ENCODE measurements around the gene CASQ1. TPM values are rescaled to one million over a fixed set of nuclear protein-coding genes. Genes with fewer than 3 reads are reported as not detected.

The CASQ1 gene
- total RNA-seq, 2 donors from 2014 or later = 0.29 to 0.77 TPM

- no peak overlapping the region for H3K4me3 Mint-ChIP-seq
- peak overlapping the region; percentile 37 for H3K27ac Mint-ChIP-seq
- no peak overlapping the region for H3K9ac ChIP-seq (ENCODE audit: extremely low read depth, low read length, poor library complexity, severe bottlenecking)
- WGBS, 2 experiments (ENCODE audit: insufficient coverage in 1 of 2, insufficient read length in 1 of 2) = 40 to 79% methylated on average over 2 to 6 of the region's 6 CpGs
- no peaks in the 10 kb centered on the region for H3K27me3 Mint-ChIP-seq (ENCODE audit: insufficient read depth)
- H3K27me3 ChIP-seq (ENCODE audit: control insufficient read depth, insufficient read depth, low read length, poor library complexity, severe bottlenecking) = no peaks in the 10 kb centered on the region
- no peaks in the 10 kb centered on the region for H3K9me3 Mint-ChIP-seq
- H3K9me3 ChIP-seq (ENCODE audit: control insufficient read depth, low read length) = no peaks in the 10 kb centered on the region
- H3K36me3 Mint-ChIP-seq (ENCODE audit: low read depth) = peaks cover 32% of the 10 kb centered on the region
- no peak overlapping the region for H3K4me3 ChIP-seq (ENCODE audit: low read length)
- peak overlapping the region; percentile 69 for H3K27ac ChIP-seq (ENCODE audit: low read depth, low read length)
- peaks cover 65% of the 10 kb centered on the region for H3K4me1 Mint-ChIP-seq
- peaks cover 13% of the 10 kb centered on the region for H3K4me1 ChIP-seq (ENCODE audit: control insufficient read depth, insufficient read depth, low read length)
- no peak for DNase-seq
- H3K36me3 ChIP-seq (ENCODE audit: control insufficient read depth, insufficient read depth, low read length) = peaks cover 41% of the 10 kb centered on the region
- no peak for TF ChIP-seq CTCF (conservative IDR thresholded peaks at IDR 0.05)
Measured at GRCh38 chr1:160208557-160209320, 18.4 kb downstream of the CASQ1 start.

GRCh38 chr1:160209321-160210046 is 19.1 kb downstream of the CASQ1 start:
- WGBS, 2 experiments (ENCODE audit: insufficient coverage in 1 of 2, insufficient read length in 1 of 2) = 40 to 71% methylated on average over 1 to 6 of the region's 7 CpGs
- H3K27me3 ChIP-seq (ENCODE audit: control insufficient read depth, insufficient read depth, low read length, poor library complexity, severe bottlenecking) = no peaks in the 10 kb centered on the region
- H3K36me3 ChIP-seq (ENCODE audit: control insufficient read depth, insufficient read depth, low read length) = peaks cover 48% of the 10 kb centered on the region
- peak overlapping the region; percentile 37 for H3K27ac Mint-ChIP-seq
- H3K4me3 Mint-ChIP-seq = no peak overlapping the region
- H3K9me3 ChIP-seq (ENCODE audit: control insufficient read depth, low read length) = no peaks in the 10 kb centered on the region
- peaks cover 38% of the 10 kb centered on the region for H3K36me3 Mint-ChIP-seq (ENCODE audit: low read depth)
- H3K4me3 ChIP-seq (ENCODE audit: low read length) = no peak overlapping the region
- H3K4me1 ChIP-seq (ENCODE audit: control insufficient read depth, insufficient read depth, low read length) = peaks cover 13% of the 10 kb centered on the region
- H3K27ac ChIP-seq (ENCODE audit: low read depth, low read length) = peak overlapping the region; percentile 69
- H3K27me3 Mint-ChIP-seq (ENCODE audit: insufficient read depth) = no peaks in the 10 kb centered on the region
- no peak for DNase-seq
- H3K4me1 Mint-ChIP-seq = peaks cover 64% of the 10 kb centered on the region
- no peak overlapping the region for H3K9ac ChIP-seq (ENCODE audit: extremely low read depth, low read length, poor library complexity, severe bottlenecking)
- TF ChIP-seq CTCF (conservative IDR thresholded peaks at IDR 0.05) = no peak
- no peaks in the 10 kb centered on the region for H3K9me3 Mint-ChIP-seq

GRCh38 chr1:160210561-160210960 is 20.2 kb downstream of the CASQ1 start:
- WGBS, 2 experiments (ENCODE audit: insufficient coverage in 1 of 2, insufficient read length in 1 of 2) = 83 to 90% methylated on average over 1 to 4 of the region's 5 CpGs
- peaks cover 59% of the 10 kb centered on the region for H3K36me3 ChIP-seq (ENCODE audit: control insufficient read depth, insufficient read depth, low read length)
- H3K36me3 Mint-ChIP-seq (ENCODE audit: low read depth) = peaks cover 48% of the 10 kb centered on the region

More at GRCh38 chr1:160210561-160210960, 20.2 kb downstream of the CASQ1 start:
- DNase-seq = no peak
- H3K27ac Mint-ChIP-seq = no peak overlapping the region
- peaks cover 60% of the 10 kb centered on the region for H3K4me1 Mint-ChIP-seq
- Histone ChIP-seq H3K4me1 (ENCODE audit: control insufficient read depth, insufficient read depth, low read length) (peaks cover 13% of the 10 kb centered on the region), H3K27ac (ENCODE audit: low read depth, low read length) (peak overlapping the region; percentile 69), H3K9ac (ENCODE audit: extremely low read depth, low read length, poor library complexity, severe bottlenecking) (no peak overlapping the region), H3K27me3 (ENCODE audit: control insufficient read depth, insufficient read depth, low read length, poor library complexity, severe bottlenecking) (no peaks in the 10 kb centered on the region), H3K4me3 (ENCODE audit: low read length) (no peak overlapping the region), H3K9me3 (ENCODE audit: control insufficient read depth, low read length) (no peaks in the 10 kb centered on the region)
- H3K4me3 Mint-ChIP-seq = no peak overlapping the region
- H3K9me3 Mint-ChIP-seq = no peaks in the 10 kb centered on the region
- TF ChIP-seq CTCF (conservative IDR thresholded peaks at IDR 0.05) = no peak
- H3K27me3 Mint-ChIP-seq (ENCODE audit: insufficient read depth) = no peaks in the 10 kb centered on the region

Measured in endodermal cell (in vitro differentiated cells).